ENCODE data around the gene IL12A. TPM values are rescaled to one million over a fixed set of nuclear protein-coding genes. Genes with fewer than 3 reads are reported as not detected.

Gene IL12A
- polyA plus RNA-seq, 1 donor from 2014 or later: not detected

DNA sequence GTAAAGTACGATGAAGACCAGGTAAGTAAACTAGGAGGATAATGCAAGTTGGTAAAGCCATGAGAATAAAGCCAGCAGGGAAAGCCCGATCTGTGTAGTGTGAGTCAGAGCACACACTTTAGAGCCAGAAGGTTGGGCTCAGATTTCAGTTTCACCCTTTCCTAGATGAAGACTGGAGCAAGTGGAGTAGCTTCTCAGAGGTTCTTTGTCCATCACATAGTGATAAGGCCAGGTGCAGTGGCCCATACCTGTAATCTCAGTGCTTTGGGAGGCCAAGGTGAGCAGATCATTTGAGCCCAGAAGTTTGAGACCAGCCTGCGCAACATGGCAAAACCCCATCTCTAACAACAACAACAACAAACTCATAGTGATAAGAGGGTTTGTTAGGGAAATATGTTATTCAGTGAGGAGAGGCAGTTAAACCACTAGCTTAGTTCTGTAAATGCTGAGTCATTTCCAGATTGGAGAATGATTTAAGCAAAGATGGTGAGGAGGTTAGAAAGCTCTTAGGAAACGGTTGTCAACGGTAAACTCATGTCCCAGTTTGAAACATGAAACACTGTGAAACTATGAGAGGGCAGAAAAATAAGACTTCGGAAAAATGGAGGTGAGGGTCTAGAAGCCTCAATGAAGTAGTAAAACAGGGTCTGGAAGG lies 39.0 kb downstream of the IL12A start:
- Histone ChIP-seq H3K9me3 (ENCODE audit: low read length) (no peaks in the 10 kb centered on the region), H3K9ac (ENCODE audit: low read length) (no peak overlapping the region), H4K20me1 (ENCODE audit: insufficient read depth) (no peaks in the 10 kb centered on the region), H3K79me2 (replicated peaks; ENCODE audit: insufficient read depth, low read length) (no peaks in the 10 kb centered on the region), H3K36me3 (ENCODE audit: insufficient read depth, low read length) (no peaks in the 10 kb centered on the region), H3K9me2 (ENCODE audit: insufficient read depth, low read length) (no peaks in the 10 kb centered on the region), H3K27ac (ENCODE audit: low read length) (no peak overlapping the region), H2AFZ (ENCODE audit: low read depth, low read length) (no peak overlapping the region), H3K4me3 (ENCODE audit: low read length) (no peak overlapping the region), H3K4me2 (ENCODE audit: low read length) (no peak overlapping the region), H3K27me3 (ENCODE audit: insufficient read depth, low read depth, low read length) (no peaks in the 10 kb centered on the region), H3F3A (ENCODE audit: insufficient read depth, low read length, poor library complexity, severe bottlenecking) (no peaks in the 10 kb centered on the region)
- TF ChIP-seq SMC3 (conservative IDR thresholded peaks at IDR 0.05; ENCODE audit: poor library complexity): no peak
- no peak for TF ChIP-seq POLR2AphosphoS5 (IDR thresholded peaks at IDR 0.05)
- TF ChIP-seq, protein P1, sequence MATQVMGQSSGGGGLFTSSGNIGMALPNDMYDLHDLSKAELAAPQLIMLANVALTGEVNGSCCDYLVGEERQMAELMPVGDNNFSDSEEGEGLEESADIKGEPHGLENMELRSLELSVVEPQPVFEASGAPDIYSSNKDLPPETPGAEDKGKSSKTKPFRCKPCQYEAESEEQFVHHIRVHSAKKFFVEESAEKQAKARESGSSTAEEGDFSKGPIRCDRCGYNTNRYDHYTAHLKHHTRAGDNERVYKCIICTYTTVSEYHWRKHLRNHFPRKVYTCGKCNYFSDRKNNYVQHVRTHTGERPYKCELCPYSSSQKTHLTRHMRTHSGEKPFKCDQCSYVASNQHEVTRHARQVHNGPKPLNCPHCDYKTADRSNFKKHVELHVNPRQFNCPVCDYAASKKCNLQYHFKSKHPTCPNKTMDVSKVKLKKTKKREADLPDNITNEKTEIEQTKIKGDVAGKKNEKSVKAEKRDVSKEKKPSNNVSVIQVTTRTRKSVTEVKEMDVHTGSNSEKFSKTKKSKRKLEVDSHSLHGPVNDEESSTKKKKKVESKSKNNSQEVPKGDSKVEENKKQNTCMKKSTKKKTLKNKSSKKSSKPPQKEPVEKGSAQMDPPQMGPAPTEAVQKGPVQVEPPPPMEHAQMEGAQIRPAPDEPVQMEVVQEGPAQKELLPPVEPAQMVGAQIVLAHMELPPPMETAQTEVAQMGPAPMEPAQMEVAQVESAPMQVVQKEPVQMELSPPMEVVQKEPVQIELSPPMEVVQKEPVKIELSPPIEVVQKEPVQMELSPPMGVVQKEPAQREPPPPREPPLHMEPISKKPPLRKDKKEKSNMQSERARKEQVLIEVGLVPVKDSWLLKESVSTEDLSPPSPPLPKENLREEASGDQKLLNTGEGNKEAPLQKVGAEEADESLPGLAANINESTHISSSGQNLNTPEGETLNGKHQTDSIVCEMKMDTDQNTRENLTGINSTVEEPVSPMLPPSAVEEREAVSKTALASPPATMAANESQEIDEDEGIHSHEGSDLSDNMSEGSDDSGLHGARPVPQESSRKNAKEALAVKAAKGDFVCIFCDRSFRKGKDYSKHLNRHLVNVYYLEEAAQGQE (IDR thresholded peaks at IDR 0.05; ENCODE audit: borderline replicate concordance): no peak
- no peak for TF ChIP-seq EP300 (conservative IDR thresholded peaks at IDR 0.05; ENCODE audit: poor library complexity, severe bottlenecking)
- no peak for TF ChIP-seq EZH2 (IDR thresholded peaks at IDR 0.05; ENCODE audit: borderline replicate concordance, insufficient read depth, low read length, poor library complexity, severe bottlenecking)
- TF ChIP-seq MXI1 (conservative IDR thresholded peaks at IDR 0.05; ENCODE audit: poor library complexity, severe bottlenecking): no peak
- TF ChIP-seq, protein P2, sequence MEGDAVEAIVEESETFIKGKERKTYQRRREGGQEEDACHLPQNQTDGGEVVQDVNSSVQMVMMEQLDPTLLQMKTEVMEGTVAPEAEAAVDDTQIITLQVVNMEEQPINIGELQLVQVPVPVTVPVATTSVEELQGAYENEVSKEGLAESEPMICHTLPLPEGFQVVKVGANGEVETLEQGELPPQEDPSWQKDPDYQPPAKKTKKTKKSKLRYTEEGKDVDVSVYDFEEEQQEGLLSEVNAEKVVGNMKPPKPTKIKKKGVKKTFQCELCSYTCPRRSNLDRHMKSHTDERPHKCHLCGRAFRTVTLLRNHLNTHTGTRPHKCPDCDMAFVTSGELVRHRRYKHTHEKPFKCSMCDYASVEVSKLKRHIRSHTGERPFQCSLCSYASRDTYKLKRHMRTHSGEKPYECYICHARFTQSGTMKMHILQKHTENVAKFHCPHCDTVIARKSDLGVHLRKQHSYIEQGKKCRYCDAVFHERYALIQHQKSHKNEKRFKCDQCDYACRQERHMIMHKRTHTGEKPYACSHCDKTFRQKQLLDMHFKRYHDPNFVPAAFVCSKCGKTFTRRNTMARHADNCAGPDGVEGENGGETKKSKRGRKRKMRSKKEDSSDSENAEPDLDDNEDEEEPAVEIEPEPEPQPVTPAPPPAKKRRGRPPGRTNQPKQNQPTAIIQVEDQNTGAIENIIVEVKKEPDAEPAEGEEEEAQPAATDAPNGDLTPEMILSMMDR (IDR thresholded peaks at IDR 0.05; ENCODE audit: poor library complexity, severe bottlenecking): no peak
- TF ChIP-seq RAD21 (conservative IDR thresholded peaks at IDR 0.05): no peak
- TF ChIP-seq TAF1 (IDR thresholded peaks at IDR 0.05; ENCODE audit: low read depth): no peak

DNA sequence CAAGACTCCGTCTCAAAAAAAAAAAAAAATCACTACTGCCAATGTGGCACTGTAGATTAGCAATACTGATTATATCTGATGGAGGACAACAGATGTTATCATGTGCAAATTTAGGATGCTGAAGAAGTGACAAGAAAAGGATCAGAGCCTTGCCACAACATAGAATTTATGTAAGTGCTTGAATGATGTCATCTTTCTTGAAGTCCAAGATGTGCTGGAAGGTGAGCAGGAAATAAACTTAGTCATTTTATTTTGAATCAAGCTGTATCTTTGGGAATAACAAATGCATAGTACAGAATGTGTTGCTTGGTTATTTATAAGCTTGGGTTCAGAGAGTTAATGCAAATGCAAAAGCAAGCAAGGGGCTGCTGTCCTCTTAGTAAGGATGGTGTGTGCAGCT lies 47.1 kb downstream of the IL12A start:
- H3K9me2 ChIP-seq (ENCODE audit: insufficient read depth, low read length): no peaks in the 10 kb centered on the region
- no peaks in the 10 kb centered on the region for H3K36me3 ChIP-seq (ENCODE audit: insufficient read depth, low read length)
- H3K79me2 ChIP-seq (replicated peaks; ENCODE audit: insufficient read depth, low read length): no peaks in the 10 kb centered on the region
- no peak overlapping the region for H3K9ac ChIP-seq (ENCODE audit: low read length)
- no peak overlapping the region for H3K4me3 ChIP-seq (ENCODE audit: low read length)
- H3K27me3 ChIP-seq (ENCODE audit: insufficient read depth, low read depth, low read length): peaks cover 18% of the 10 kb centered on the region
- no peaks in the 10 kb centered on the region for H3F3A ChIP-seq (ENCODE audit: insufficient read depth, low read length, poor library complexity, severe bottlenecking)
- no peaks in the 10 kb centered on the region for H4K20me1 ChIP-seq (ENCODE audit: insufficient read depth)
- H3K27ac ChIP-seq (ENCODE audit: low read length): no peak overlapping the region
- no peak for TF ChIP-seq EZH2 (IDR thresholded peaks at IDR 0.05; ENCODE audit: borderline replicate concordance, insufficient read depth, low read length, poor library complexity, severe bottlenecking)
- no peak for TF ChIP-seq TAF1 (IDR thresholded peaks at IDR 0.05; ENCODE audit: low read depth)
- no peak for TF ChIP-seq POLR2AphosphoS5 (IDR thresholded peaks at IDR 0.05)
- TF ChIP-seq EP300 (conservative IDR thresholded peaks at IDR 0.05; ENCODE audit: poor library complexity, severe bottlenecking): no peak
- TF ChIP-seq SMC3 (conservative IDR thresholded peaks at IDR 0.05; ENCODE audit: poor library complexity): no peak
- TF ChIP-seq, protein P1 (IDR thresholded peaks at IDR 0.05; ENCODE audit: borderline replicate concordance): no peak
- no peak overlapping the region for H3K4me2 ChIP-seq (ENCODE audit: low read length)
- H2AFZ ChIP-seq (ENCODE audit: low read depth, low read length): no peak overlapping the region
- H3K9me3 ChIP-seq (ENCODE audit: low read length): no peaks in the 10 kb centered on the region

Measured in neural cell (in vitro differentiated cells).